Skin epidermis (tissue), 12 donors: ENCODE results near the gene DCLRE1A.
A peak's percentile ranks its signal among the peaks of the same experiment; 100 is the strongest.

Experiments used
- H3K27ac ChIP-seq, 21 experiments: fragments of 200-600 bp; sonication (generic) in 11 of 21; one replicate each; pipeline ENCODE4 v1.5.0; 2020; ENCODE audit warnings: mild to moderate bottlenecking in 3 of 21, inconsistent platforms in 2 of 21, moderate library complexity in 2 of 21
- H3K4me3 ChIP-seq, 7 experiments: fragments of 200-600 bp; sonication (generic) in 2 of 7; one replicate each; pipeline ENCODE4 v1.5.0; 2020; ENCODE audit warnings: inconsistent platforms in 2 of 7, mild to moderate bottlenecking in 2 of 7, moderate library complexity in 1 of 7

DCLRE1A gene

GRCh38 chr10:113854013-113854760 lies at the start of gene DCLRE1A, which contains the start of gene NHLRC2:
DCLRE1A (minus strand) TSS chr10:113854082; CDS start chr10:113853182, 900 bp downstream.
NHLRC2 (plus strand) TSS chr10:113854661; CDS start chr10:113854873, 212 bp downstream.
- H3K27ac ChIP-seq, result peak within 1 kb of the TSS; percentile 66 to 99 (median 92)
- H3K4me3 ChIP-seq, result peak within 1 kb of the TSS; percentile 62 to 86 (median 74)

GRCh38 chr10:113899952-113900598 lies 46.2 kb upstream of the DCLRE1A start:
- no peak overlapping the region for H3K27ac ChIP-seq
- no peak overlapping the region for H3K4me3 ChIP-seq

- no peak overlapping the region for H3K4me3 ChIP-seq
- H3K27ac ChIP-seq, result no peak overlapping the region
Observed at GRCh38 chr10:113897693-113898618, 44.1 kb upstream of the DCLRE1A start.

- Histone ChIP-seq H3K27ac (no peak overlapping the region), H3K4me3 (no peak overlapping the region)
Observed at GRCh38 chr10:113895018-113895417, 41.1 kb upstream of the DCLRE1A start.

DNA sequence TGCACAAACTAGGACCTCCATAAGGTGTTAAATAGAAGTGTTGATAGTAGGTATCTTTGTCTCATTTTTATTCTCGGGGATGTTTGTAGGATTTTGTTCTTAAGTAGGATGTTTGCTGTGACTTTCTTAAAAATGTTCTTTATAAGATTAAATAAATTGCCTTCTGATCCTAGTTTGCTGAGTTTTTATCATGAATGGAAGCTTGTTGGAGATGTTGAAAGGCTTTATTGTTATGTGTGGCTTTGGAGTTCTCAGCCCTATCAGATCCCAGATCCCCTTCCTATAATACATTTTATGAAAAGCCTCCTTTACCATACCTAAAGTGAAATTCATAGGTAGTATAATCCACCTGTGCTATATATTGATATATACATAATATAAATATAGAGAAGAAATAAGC lies 40.7 kb upstream of the DCLRE1A start:
- H3K27ac ChIP-seq, result no peak overlapping the region
- H3K4me3 ChIP-seq, result no peak overlapping the region

- H3K4me3 ChIP-seq, result no peak overlapping the region
- H3K27ac ChIP-seq, result no peak overlapping the region
Observed at GRCh38 chr10:113893570-113893969, 39.7 kb upstream of the DCLRE1A start.

- no peak overlapping the region for H3K27ac ChIP-seq
- H3K4me3 ChIP-seq, result no peak overlapping the region
Observed at GRCh38 chr10:113891476-113891875, 37.6 kb upstream of the DCLRE1A start.

DNA sequence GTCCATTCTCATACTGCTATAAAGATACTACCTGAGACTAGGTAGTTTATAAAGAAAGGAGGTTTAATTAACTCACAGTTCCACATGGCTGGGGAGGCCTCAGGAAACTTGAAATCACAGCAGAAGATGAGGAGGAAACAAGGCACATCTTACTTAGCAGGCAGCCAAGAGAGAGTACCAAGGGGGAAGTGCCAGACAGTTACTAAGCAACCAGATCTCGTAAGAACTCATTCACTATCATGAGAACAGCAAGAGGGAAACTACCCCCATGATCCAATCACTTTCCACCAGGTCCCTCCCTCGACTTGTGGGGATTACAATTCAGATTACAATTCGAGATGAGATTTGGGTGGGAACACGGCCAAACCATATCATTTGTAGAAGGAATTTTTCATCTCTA lies 36.9 kb upstream of the DCLRE1A start:
- no peak overlapping the region for H3K27ac ChIP-seq

GRCh38 chr10:113889911-113890310 lies 36.0 kb upstream of the DCLRE1A start:
- no peak overlapping the region for H3K27ac ChIP-seq
- H3K4me3 ChIP-seq, result no peak overlapping the region

More for the DNA sequence above, 36.9 kb upstream of the DCLRE1A start:
- no peak overlapping the region for H3K4me3 ChIP-seq

GRCh38 chr10:113882240-113882639 lies 28.4 kb upstream of the DCLRE1A start:
- Histone ChIP-seq H3K27ac (no peak overlapping the region), H3K4me3 (no peak overlapping the region)

DNA sequence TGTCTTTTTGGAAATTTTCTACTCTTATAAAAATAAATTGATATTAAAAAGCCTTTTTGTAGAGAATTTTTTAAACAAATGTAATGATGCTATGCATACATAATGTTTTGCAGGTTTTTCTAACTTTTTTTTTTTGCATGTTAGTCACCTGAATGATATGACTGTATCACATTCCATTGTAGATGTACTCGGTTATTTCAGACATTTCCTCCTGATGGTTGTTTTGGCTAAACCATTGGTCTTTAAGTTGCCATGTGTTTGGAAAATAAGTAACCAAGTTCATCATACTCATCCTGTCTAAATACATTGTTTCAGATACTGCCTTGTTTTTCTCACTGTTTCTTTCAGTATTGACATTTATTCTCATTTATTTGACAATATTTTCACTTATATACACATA lies 26.4 kb upstream of the DCLRE1A start:
- H3K27ac ChIP-seq, result no peak overlapping the region
- no peak overlapping the region for H3K4me3 ChIP-seq

GRCh38 chr10:113879691-113880090 lies 25.8 kb upstream of the DCLRE1A start:
- Histone ChIP-seq H3K4me3 (no peak overlapping the region), H3K27ac (no peak overlapping the region)

GRCh38 chr10:113876461-113876860 lies 22.6 kb upstream of the DCLRE1A start:
- no peak overlapping the region for H3K4me3 ChIP-seq

GRCh38 chr10:113875212-113875611 lies 21.3 kb upstream of the DCLRE1A start:
- H3K27ac ChIP-seq, result no peak overlapping the region
- H3K4me3 ChIP-seq, result no peak overlapping the region

More at GRCh38 chr10:113876461-113876860, 22.6 kb upstream of the DCLRE1A start:
- H3K27ac ChIP-seq, result no peak overlapping the region

DNA sequence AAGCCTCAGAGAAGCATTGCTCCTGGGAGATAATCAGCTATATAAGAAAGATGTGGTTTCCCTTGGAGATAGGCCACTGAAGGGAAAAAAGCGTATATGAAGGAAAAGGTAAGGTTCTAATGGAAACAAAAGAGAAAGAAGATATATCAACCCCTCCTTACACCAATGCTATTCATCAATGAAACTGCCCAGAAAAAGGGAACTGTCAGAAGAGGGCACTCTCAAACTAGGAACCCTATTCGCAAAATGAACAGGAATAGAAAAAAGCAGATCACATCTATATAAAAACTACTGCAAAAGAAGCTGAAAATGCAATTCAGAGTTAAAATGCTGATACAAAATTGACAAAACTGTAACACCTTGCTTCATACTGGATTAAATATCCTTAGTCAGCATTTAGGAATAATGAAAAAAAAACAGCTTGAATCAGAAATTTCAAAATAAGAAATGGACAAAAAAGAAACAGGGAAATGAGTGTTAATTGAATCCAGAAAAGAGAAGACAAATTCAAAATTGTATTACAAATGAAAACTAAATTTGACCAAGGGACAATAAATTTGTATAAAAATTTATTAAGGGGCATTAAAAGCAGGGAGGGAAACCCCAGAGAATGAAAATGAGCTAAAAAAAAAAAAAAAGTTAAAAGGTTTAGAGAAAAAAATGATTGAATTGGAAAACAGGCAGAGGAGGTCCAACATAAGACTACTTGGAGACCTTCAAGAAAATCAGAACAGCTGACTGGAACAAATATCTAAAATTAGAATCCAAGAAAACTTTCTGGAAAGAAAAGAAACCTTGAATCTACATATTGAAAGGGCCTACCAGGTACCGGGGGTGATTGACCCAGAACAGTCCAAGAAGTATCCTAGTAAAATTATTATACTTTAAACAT lies 18.5 kb upstream of the DCLRE1A start:
- H3K27ac ChIP-seq, result no peak overlapping the region
- H3K4me3 ChIP-seq, result no peak overlapping the region

GRCh38 chr10:113869789-113870188 lies 15.9 kb upstream of the DCLRE1A start:
- H3K27ac ChIP-seq, result no peak overlapping the region
- no peak overlapping the region for H3K4me3 ChIP-seq

DNA sequence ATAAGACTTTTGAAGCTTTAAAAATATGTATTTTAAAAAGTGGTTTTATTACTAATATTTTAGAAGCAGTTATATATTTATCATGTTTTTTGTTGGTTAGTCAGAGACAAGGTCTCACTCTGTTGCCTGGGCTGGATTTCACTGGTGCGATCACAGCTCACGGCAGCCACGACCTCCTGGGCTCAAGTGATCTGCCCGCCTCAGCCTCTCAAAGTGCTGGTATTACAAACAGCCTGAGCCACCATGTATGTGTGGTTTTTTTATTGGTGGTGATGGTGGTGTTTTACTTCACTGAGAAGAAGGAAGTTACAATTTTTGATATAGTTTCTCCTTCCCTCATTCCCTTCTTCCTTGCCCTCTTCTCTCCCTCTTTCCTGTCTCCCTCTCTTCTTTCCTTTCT lies 14.0 kb upstream of the DCLRE1A start:
- Histone ChIP-seq H3K27ac (no peak overlapping the region), H3K4me3 (no peak overlapping the region)

DNA sequence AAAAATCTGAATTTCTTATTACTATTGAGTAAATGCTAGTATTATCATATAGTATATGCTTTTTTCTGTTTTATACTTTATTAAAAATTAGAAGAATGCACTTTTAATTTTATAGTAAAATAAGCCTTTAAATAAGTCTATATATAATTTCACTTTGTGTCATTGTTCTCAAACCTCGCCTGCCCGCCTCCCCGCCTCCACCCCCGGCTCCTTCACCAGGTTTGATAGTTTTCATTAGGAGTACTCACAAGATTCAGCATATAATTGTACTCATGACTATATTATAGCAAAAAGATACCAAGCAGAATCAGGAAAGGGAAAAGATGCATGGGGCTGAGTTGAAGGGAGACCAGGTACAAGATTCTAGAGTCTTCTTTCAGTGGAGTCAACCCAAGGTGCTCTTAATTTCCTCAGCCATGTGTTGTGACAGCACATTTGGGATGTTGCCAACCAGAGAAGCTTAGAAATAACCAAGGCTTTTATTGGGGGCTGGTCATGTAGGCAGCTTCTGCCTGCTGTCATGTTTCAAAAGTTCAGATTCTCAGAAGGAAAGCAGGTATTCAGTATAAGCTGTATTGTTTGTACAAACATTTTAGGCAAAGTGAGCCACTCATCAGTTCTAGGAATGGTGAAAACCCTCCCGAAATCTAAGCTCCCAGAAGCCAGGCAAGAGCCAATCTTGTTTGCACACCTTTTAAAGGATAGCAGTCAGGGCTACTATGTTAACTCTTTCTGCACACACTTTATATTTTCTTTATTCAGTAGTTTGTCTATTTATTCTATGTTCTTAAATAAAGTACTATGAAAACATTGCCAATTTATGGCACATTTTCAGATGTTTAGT lies 12.9 kb upstream of the DCLRE1A start:
- H3K27ac ChIP-seq, result no peak overlapping the region

More for the DNA sequence above, 12.9 kb upstream of the DCLRE1A start:
- no peak overlapping the region for H3K4me3 ChIP-seq
